Endothelial cell of umbilical vein (primary cell): ENCODE measurements around the gene MEPCE. TPM values are rescaled to one million over a fixed set of nuclear protein-coding genes. Genes with fewer than 3 reads are reported as not detected.

Source experiments
- BruUV-seq: library from RNA; stranded (reverse); fragments of 400-500 nt; replicated peaks from 2 replicates; lab custom pipeline; 2021; lab: Mats Ljungman, UMichigan
- CTCF ChIA-PET: fragments of 300-600, 350-600 bp; sonication (Branson Sonifier 250); formaldehyde crosslinking; loops from one replicate; lab custom pipeline; 2021; ENCODE audit warnings: antibody characterized with exemption, inconsistent platforms; lab: Charles Lee
- POLR2A ChIA-PET: fragments of 300-600, 350-600 bp; sonication (Branson Sonifier 250); formaldehyde crosslinking; loops from one replicate; lab custom pipeline; 2021; ENCODE audit warnings: antibody characterized with exemption, inconsistent platforms; lab: Charles Lee
- DNase-seq: peaks from one replicate; pipeline ENCODE4 v3.0.0-alpha.2; 2011; ENCODE audit warnings: low read depth, low spot score
- FAIRE-seq: peaks from 2 replicates; lab custom pipeline; 2011; peaks lifted over from hg19 to GRCh38; lab: Jason Lieb, UNC
- H2AFZ ChIP-seq: 2 replicates; pipeline ENCODE4 v1.6.0; 2012; ENCODE audit warnings: low read depth, low read length, control low read depth, inconsistent platforms
- H3K27ac ChIP-seq: 2 replicates; pipeline ENCODE4 v1.5.1; 2011; ENCODE audit warnings: low read depth, mild to moderate bottlenecking, control low read depth, low read length, moderate library complexity; ENCODE audit not compliant: insufficient read depth
- H3K27me3 ChIP-seq, 2 experiments: 2 replicates each; pipeline versions ENCODE4 v1.6.0 to v1.6.1; 2011; ENCODE audit warnings: low read length in 2 of 2, mixed read lengths in 1 of 2; ENCODE audit not compliant: control insufficient read depth in 2 of 2, insufficient read depth in 2 of 2
- H3K36me3 ChIP-seq, 2 experiments: 2 replicates in 1 of 2; 3 replicates in 1 of 2; pipeline ENCODE4 v1.5.1; 2011; ENCODE audit warnings: low read length in 2 of 2, mild to moderate bottlenecking in 1 of 2, moderate library complexity in 1 of 2; ENCODE audit not compliant: control insufficient read depth in 2 of 2, insufficient read depth in 2 of 2; ENCODE audit errors: extremely low read depth in 1 of 2
- H3K4me1 ChIP-seq: 3 replicates; pipeline ENCODE4 v1.5.1; 2011; ENCODE audit warnings: mild to moderate bottlenecking, low read length; ENCODE audit not compliant: control insufficient read depth, insufficient read depth; ENCODE audit errors: extremely low read depth
- H3K4me2 ChIP-seq: 2 replicates; pipeline ENCODE4 v1.6.1; 2011; ENCODE audit warnings: low read length, control low read depth, mixed read lengths; ENCODE audit not compliant: insufficient read depth
- H3K4me3 ChIP-seq, 3 experiments: fragments of 200-600 bp in 1 of 3; sonication (generic), shearing (Covaris generic) in 1 of 3; replicated peaks in 1 of 3; 2 replicates each; pipeline ENCODE4 v1.5.1; 2011 to 2016; ENCODE audit warnings: control low read depth in 3 of 3, low read length in 3 of 3, mild to moderate bottlenecking in 2 of 3, inconsistent platforms in 1 of 3, low read depth in 1 of 3, moderate library complexity in 1 of 3; ENCODE audit not compliant: insufficient read depth in 1 of 3
- H3K79me2 ChIP-seq: 2 replicates; pipeline ENCODE4 v1.6.0; 2012; ENCODE audit warnings: low read length, inconsistent platforms; ENCODE audit not compliant: control insufficient read depth, insufficient read depth
- H3K9ac ChIP-seq: replicated peaks from 2 replicates; pipeline ENCODE3; 2011; ENCODE audit warnings: low read length, control low read depth; ENCODE audit not compliant: insufficient read depth; ENCODE audit errors: extremely low read depth
- H3K9me1 ChIP-seq: replicated peaks from 3 replicates; pipeline ENCODE4 v1.6.0; 2011; ENCODE audit warnings: mild to moderate bottlenecking, low read length; ENCODE audit not compliant: control insufficient read depth, insufficient read depth; ENCODE audit errors: extremely low read depth
- H3K9me3 ChIP-seq: replicated peaks from 2 replicates; pipeline ENCODE4 v1.5.1; 2012; ENCODE audit warnings: low read length, inconsistent platforms; ENCODE audit not compliant: control insufficient read depth, insufficient read depth
- H4K20me1 ChIP-seq: replicated peaks from 2 replicates; pipeline ENCODE3; 2011; ENCODE audit warnings: mild to moderate bottlenecking, low read length; ENCODE audit not compliant: control insufficient read depth, insufficient read depth; ENCODE audit errors: extremely low read depth
- EZH2 ChIP-seq: IDR thresholded peaks from 2 replicates; pipeline ENCODE4 v1.6.1; 2012; ENCODE audit warnings: borderline replicate concordance, low read depth, mild to moderate bottlenecking, moderate library complexity, low read length, inconsistent platforms; ENCODE audit not compliant: severe bottlenecking
- FOS ChIP-seq: IDR thresholded peaks from 2 replicates; pipeline ENCODE4 v1.6.1; 2011; ENCODE audit warnings: mild to moderate bottlenecking, low read length, moderate library complexity, borderline replicate concordance; ENCODE audit not compliant: insufficient read depth
- GATA2 ChIP-seq: IDR thresholded peaks from 2 replicates; pipeline ENCODE4 v1.7.0; 2011; ENCODE audit warnings: low read depth, mild to moderate bottlenecking, moderate library complexity, mixed read lengths, low read length; ENCODE audit not compliant: insufficient read length, insufficient read depth
- JUN ChIP-seq: IDR thresholded peaks from 2 replicates; pipeline ENCODE4 v1.6.1; 2011; ENCODE audit warnings: borderline replicate concordance, low read depth; ENCODE audit not compliant: insufficient read length, insufficient read depth
- MYC ChIP-seq: IDR thresholded peaks from one replicate; pipeline ENCODE4 v1.6.1; 2011; ENCODE audit warnings: mild to moderate bottlenecking, low read depth, low read length
- POLR2A ChIP-seq: IDR thresholded peaks from 2 replicates; pipeline ENCODE4 v1.6.1; 2012; ENCODE audit warnings: low read depth, mild to moderate bottlenecking, control low read depth, low read length
- POLR2AphosphoS5 ChIP-seq: IDR thresholded peaks from 2 replicates; pipeline ENCODE4 v1.6.1; 2012; ENCODE audit warnings: low read depth, mild to moderate bottlenecking, control low read depth, low read length, moderate library complexity; ENCODE audit not compliant: insufficient read depth
- dilution Hi-C: fragments of 300-500 bp; cut with MboI; formaldehyde crosslinking; loops from one replicate; pipeline ENCODE4 v1.15.0; 2019; ENCODE audit warnings: low sequenced_read_pairs; ENCODE audit not compliant: extremely low pct_ligation_motif_present
- intact Hi-C: fragments of 100-400 bp; cut with micrococcal nuclease; formaldehyde crosslinking; loops from one replicate; pipeline ENCODE4 v1.10.0; 2022
- polyA plus RNA-seq, 4 experiments: library from polyadenylated mRNA; depleted of rRNA in 3 of 4; stranded (reverse) in 3 of 4; unstranded in 1 of 4; fragments of >200 nt; gene quantifications; 2 replicates each; pipeline versions ENCODE4 v1.2.1 to v1.2.3, GENCODE V29; 2011 to 2012; ENCODE audit warnings: missing spikeins in 1 of 4
- total RNA-seq: library from RNA; stranded (reverse); gene quantifications from 2 replicates; pipeline ENCODE4 v1.2.3, GENCODE V29; 2021
- TF ChIP-seq, protein P1 (sequence below), 2 donors: IDR thresholded peaks; 1 replicate in 1 of 2; 2 replicates in 1 of 2; pipeline ENCODE4 v1.5.1; 2011; ENCODE audit warnings: low read length in 2 of 2, mild to moderate bottlenecking in 2 of 2, moderate library complexity in 2 of 2, control low read depth in 1 of 2, inconsistent platforms in 1 of 2, low read depth in 1 of 2; ENCODE audit not compliant: insufficient read depth in 1 of 2; ENCODE audit errors: extremely low read depth in 1 of 2
- TF ChIP-seq, protein P2 (sequence below): IDR thresholded peaks from 2 replicates; pipeline ENCODE4 v1.6.1; 2011; ENCODE audit not compliant: insufficient read depth, insufficient read length

The MEPCE gene
- total and polyA plus RNA-seq, 2 donors (not counting 3 experiments of a cell fraction or from before 2014, with no cell fraction given), result 23.3 to 45.8 TPM

- peak overlapping the region; percentile 25 for H3K9ac ChIP-seq
- no peaks in the 10 kb centered on the region for H3K9me3 ChIP-seq
- H3K4me2 ChIP-seq, result peak overlapping the region; percentile 58
- dilution Hi-C loops (no loop called here), intact Hi-C loops (no loop called here)
- no peaks in the 10 kb centered on the region for H4K20me1 ChIP-seq
- CTCF ChIA-PET, result interaction anchor here (0.9 to 7.8 kb wide), 2 partner anchors 8 to 83 kb away, joined by 4 to 70 read pairs; partner anchors contain the start of gene NYAP1
- BruUV-seq, result TSS peak; percentile 5
- no peaks in the 10 kb centered on the region for H3K9me1 ChIP-seq
- peaks cover 47% of the 10 kb centered on the region for H3K79me2 ChIP-seq
- FAIRE-seq (no peak), DNase-seq (no peak)
- TF ChIP-seq JUN (no peak), EZH2 (no peak), POLR2A (no peak), POLR2AphosphoS5 (no peak), GATA2 (no peak), FOS (no peak), MYC (no peak)
- TF ChIP-seq, protein P1, sequence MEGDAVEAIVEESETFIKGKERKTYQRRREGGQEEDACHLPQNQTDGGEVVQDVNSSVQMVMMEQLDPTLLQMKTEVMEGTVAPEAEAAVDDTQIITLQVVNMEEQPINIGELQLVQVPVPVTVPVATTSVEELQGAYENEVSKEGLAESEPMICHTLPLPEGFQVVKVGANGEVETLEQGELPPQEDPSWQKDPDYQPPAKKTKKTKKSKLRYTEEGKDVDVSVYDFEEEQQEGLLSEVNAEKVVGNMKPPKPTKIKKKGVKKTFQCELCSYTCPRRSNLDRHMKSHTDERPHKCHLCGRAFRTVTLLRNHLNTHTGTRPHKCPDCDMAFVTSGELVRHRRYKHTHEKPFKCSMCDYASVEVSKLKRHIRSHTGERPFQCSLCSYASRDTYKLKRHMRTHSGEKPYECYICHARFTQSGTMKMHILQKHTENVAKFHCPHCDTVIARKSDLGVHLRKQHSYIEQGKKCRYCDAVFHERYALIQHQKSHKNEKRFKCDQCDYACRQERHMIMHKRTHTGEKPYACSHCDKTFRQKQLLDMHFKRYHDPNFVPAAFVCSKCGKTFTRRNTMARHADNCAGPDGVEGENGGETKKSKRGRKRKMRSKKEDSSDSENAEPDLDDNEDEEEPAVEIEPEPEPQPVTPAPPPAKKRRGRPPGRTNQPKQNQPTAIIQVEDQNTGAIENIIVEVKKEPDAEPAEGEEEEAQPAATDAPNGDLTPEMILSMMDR (IDR thresholded peaks at IDR 0.05; ENCODE audit: extremely low read depth in 1 of 2, insufficient read depth in 1 of 2, low read depth in 1 of 2, low read length in 2 of 2), result no peak
- TF ChIP-seq, protein P2, sequence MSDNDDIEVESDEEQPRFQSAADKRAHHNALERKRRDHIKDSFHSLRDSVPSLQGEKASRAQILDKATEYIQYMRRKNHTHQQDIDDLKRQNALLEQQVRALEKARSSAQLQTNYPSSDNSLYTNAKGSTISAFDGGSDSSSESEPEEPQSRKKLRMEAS, result no peak
- no peak overlapping the region for H2AFZ ChIP-seq
- POLR2A ChIA-PET, result no interaction called here
- H3K36me3 ChIP-seq, result peaks cover 2 to 14% of the 10 kb centered on the region in 2 experiments
- peak overlapping the region in 1 of 3 experiments; percentile 91 for H3K4me3 ChIP-seq
- peaks cover 29% of the 10 kb centered on the region for H3K4me1 ChIP-seq
- no peak overlapping the region for H3K27ac ChIP-seq
- no peaks in the 10 kb centered on the region for H3K27me3 ChIP-seq
Measured at GRCh38 chr7:100476101-100476780, 46.6 kb downstream of the MEPCE start.
